H1 (cell line): Measurements from ENCODE around the gene G6PC1.

ENCODE experiments used
- ATF2 ChIP-seq: IDR thresholded peaks from 2 replicates; pipeline ENCODE4 v1.6.1; 2012; ENCODE audit warnings: low read length, inconsistent platforms
- MAFK ChIP-seq: IDR thresholded peaks from 2 replicates; pipeline ENCODE4 v1.6.1; 2012; ENCODE audit warnings: low read depth, mild to moderate bottlenecking, improper control_type of control experiment, low read length
- POU5F1 ChIP-seq: IDR thresholded peaks from 2 replicates; pipeline ENCODE4 v1.6.1; 2011; ENCODE audit warnings: low read depth, mild to moderate bottlenecking, low read length, moderate library complexity
- TAF7 ChIP-seq: optimal IDR thresholded peaks from 2 replicates; pipeline ENCODE3; 2011; ENCODE audit warnings: low read depth, mild to moderate bottlenecking, inconsistent platforms, low read length, moderate library complexity, borderline replicate concordance

GRCh38 chr17:42898147-42898811 is 2.3 kb upstream of the G6PC1 start:
- TF ChIP-seq TAF7: no peak
- TF ChIP-seq MAFK: no peak
- no peak for TF ChIP-seq POU5F1
- no peak for TF ChIP-seq ATF2
